ENCODE measurements around the gene PNMA6E. TPM values are rescaled to one million over a fixed set of nuclear protein-coding genes. Genes with fewer than 3 reads are reported as not detected.

Gene PNMA6E
- polyA plus RNA-seq, 5 donors, result not detected

DNA sequence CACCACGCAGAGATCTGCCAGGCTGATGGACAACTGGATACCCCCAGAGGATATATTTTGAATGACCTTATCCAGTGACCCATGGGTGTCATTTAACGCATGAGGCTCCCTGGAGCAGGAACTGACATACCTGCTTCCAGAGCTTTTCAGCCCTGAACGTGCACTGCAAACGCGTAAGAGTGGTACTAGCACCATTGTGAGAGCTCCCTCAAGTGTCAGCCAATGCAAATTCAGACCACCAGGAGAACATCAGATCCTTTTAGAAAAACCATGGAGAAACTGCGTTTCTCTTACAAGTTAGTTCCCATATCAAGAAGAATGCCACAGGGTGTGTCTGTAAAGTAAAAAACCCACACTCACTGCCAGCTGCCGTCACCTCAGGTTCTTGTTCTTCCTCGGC, 37.4 kb upstream of the PNMA6E start:
- no peak for DNase-seq

DNA sequence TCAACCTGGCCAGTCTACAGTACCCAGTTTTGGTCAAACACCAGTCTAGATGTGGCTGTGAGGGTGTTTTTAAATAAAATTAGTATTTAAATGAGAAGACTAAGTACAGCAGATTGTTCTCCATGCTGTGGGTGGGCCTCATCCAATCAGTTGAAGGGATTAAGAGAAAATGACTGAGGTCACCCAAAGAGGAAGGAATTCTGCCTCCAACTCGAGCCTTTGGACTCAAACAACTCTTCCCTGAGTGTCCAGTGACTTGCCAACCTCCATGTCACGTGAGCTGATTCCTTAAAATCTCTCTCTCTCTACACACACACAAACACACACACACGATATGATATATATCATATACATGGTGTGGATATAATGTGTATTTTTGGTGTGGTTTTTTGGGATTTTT, 34.7 kb upstream of the PNMA6E start:
- DNase-seq, result no peak

DNA sequence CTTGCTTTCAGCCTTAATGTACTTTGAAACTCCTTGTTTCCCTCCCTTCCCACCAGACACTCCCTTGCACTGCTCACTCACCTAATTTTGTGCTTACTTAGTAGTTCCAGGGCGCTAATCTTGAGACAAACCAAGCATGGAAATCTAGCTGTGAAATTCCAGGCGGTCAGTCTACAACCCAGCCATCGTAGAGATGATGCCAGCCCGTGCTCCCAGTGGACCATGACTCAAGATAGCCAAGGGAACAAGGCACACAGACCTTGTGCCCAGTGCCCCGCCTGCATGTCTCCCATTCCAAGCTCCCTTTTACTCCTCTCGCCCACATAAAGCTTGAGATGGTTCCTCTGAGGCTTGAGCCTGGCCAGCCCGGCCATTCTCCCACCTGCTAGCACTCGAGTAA, 33.7 kb upstream of the PNMA6E start:
- DNase-seq, result no peak

DNA sequence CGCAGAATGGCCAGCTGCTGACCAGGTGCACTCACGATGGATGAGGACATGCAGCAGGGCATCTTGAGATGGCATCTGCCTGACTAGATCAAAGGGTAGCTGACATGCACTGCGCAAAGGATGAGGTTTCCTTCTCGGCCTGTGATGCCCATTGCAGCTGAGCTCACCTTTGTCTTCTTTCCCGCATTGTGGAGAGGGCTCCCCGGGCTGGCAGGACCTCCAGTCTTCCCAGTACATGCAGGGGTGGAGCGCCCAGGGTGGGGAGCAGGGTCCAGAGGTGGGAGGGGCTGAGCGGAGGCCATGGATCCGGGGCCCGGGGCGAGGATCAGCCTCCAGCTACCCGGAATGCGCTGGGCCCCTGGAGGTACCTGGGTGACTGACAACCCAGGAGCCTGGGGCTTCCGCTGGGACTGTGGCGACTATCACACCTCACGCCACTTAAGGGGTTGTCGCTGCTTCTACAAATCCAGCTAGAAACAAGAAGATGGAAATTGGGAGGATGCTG, 32.7 kb upstream of the PNMA6E start:
- no peak for DNase-seq

DNA sequence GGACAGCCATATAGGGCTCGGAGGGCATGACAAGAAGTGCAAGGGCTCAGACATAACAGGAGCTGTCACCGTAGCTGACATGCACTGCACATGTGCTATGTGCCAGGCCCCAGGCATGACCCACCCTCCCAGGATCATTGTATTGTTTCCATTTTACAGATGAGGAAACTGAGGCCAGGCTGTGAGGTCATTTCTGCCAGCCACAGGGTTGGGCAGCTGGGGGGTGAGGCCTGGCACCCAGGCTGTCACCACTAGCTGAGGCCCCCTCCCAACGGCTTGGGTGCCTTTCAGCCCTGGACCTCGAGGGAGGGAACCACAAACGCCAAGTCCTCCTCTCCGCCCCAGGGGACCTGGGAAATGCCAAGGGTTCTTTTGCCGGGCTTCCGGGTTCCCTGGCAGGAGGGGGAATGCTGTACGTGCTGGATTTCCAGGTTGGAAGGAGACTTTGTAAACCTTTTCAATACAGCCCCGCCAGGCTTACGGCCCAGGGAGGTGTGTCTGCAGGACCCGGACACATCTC, 32.1 kb upstream of the PNMA6E start:
- DNase-seq, result no peak

DNA sequence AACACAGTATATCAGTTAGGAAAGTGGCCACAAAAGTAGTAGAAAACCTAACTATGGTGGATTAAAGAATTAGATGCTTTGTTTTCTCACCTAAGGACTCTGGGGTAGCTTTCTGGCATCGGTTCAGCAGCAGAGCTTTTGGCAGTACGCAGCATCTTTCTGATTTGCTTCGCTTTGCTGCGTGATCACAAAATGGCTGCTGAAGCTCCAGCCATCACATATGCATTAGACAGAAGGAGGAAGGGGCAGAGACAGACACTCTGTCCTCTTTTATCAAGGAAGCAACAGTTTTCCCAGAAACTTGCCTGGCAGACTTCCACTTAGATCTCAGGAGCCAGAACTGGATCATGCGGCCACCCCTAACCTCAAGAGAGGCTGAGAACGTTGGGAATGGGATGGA, 29.6 kb upstream of the PNMA6E start:
- no peak for DNase-seq

DNA sequence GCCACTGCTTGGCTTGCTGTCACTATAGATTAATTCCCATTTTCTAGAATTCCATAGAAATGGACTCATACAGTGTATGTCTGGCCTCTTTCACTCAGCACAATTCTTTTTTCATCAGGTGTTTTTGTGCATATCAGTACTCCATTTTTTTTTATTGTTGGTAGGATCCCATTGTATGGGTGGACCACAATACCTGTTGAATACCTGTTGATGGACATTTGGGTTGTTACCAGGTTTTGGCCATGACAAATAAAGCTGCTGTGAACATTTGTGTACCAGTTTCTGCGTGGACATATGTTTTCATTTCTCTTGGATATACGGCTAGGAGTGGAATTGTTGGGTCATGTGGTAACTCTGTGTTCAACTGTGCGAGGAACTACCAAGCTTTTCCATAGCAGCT, 25.1 kb upstream of the PNMA6E start:
- no peak for DNase-seq

DNA sequence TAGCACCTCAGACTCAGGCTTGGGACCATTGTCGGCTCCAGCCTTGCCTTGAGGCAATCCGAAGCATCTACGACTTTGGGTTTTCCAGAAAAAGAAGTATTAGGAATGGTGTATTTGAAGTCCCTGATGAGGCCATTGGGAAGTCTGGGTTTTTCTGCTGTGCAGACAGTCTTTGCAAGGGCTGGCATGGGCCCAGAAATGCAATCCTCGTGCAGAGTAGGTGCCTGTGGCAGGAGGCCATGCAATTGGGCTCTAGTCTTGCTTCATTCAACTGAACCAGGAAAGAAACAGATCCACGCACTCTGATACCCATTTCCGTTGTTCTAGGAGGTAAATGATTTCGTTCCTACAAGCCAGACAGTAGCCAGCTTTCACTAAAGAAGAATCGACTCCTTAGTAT, 22.5 kb upstream of the PNMA6E start:
- peak; percentile 47 to 53 for DNase-seq

DNA sequence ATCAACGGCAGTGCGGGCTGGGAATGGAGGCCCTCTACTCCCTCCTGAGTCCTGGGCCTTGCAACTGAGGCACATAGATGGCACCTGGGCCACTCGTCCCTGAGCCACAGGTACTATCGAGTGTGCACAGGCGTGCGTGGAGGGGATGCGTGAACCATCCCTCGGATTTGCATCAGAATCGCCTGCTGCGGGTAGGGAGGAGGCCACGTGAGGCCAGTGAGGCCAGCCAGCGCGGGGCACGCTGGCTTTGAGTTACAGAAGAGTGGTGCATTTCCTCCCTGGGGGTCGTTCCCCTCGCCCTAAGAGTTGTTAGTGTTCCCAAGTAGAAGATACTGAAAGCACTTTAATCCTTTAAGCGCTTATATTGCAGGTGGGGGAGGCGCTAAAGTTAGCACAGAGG, 20.7 kb upstream of the PNMA6E start:
- DNase-seq, result no peak

DNA sequence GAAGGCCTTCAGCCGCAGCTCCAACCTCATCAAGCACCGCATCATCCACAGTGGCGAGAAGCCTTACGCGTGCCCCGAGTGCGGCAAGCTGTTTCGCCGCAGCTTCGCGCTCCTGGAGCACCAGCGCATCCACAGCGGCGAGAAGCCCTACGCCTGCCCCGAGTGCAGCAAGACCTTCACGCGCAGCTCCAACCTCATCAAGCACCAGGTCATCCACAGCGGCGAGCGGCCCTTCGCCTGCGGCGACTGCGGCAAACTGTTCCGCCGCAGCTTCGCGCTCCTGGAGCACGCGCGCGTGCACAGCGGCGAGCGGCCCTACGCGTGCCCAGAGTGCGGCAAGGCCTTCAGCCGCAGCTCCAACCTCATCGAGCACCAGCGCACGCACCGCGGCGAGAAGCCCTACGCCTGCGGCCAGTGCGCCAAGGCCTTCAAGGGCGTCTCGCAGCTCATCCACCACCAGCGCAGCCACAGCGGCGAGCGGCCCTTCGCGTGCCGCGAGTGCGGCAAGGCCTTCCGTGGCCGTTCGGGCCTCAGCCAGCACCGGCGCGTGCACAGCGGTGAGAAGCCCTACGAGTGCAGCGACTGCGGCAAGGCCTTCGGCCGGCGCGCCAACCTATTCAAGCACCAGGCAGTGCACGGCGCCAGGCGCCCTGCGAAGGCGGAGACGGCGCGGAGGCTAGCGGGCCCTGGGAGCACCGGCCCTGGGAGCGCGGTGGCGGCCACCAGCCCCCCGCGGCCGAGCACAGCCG, 19.9 kb upstream of the PNMA6E start:
- no peak for DNase-seq

DNA sequence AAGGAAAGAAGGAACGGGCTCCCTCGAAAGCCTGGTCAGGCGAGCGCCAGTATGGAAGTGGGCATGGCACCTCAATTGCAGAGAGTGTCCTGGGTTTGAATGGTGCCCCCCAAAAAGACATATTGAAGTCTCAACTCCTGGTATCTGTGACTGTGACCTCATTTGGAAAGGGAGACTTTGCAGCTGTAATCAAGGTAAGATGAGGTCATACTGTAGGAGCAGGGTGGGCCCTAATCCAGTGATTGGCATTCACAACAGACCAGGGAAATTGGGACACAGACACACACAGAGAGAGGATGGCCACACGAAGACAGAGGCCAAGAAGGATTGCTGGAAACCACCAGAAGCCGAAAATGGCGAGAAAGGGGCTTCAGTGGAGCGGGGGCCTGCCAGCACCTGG, 16.5 kb upstream of the PNMA6E start:
- DNase-seq, result no peak

DNA sequence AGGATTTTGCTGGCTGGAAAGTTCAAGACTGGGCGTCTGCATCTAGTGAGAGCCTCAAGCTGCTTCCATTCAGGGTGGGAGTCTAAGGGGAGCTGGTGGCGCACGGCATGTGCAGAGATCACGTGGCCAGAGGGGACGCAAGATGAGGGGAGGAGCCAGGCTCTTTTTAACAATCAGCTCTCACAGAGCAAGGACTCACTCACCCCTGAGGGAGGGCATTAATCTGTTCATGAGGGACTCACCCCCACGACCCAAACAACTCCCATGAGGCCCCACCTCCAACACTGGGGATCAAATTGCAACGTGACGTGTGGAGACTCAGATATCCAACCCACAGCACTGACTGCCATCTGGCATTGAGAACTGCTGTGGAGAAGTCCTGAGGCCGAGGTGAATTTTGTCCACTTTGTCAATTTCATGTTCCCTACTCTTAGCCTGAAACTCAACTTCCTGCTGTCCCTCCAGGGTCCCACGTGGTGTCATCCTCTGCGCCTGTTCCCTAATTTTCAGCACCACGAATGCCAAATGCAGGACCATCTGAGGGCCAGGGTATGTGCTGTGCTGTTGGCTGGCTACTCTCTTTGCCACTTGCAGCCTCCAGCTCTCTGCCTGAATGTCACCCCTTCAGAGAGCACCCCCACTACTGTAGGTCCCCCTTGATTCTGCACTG, 15.8 kb upstream of the PNMA6E start:
- no peak for DNase-seq

DNA sequence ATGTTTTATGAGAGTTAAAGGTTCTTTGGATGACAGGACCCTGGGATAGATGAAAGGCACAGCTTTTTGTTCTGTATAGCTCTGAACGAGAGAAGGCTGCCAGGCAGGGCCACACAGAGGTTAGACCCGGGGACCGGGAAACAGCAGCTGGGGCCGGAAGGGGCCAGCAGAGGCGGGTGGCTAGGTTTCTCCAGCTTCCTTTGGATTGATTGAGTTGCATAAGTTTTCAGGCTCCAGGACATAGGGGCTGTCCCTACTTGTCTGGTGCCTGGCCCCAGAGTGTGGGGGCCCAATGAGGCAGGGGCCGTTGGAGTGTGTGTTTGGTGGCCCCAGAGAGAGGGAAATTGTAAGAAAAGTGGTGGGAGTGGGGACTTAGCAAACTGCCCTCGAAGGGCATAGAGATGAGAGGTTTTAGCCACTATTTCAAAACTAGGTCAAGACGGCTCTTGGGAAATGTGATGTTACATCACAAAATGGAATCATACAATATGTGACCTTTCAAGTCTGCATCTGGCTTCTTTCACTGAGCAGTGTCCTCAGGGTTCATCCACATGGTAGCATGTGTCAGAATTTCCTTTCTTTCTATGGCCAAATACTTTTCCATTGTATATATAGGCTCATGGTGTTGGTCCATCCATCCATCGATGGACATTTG, 13.8 kb upstream of the PNMA6E start:
- DNase-seq, result no peak

DNA sequence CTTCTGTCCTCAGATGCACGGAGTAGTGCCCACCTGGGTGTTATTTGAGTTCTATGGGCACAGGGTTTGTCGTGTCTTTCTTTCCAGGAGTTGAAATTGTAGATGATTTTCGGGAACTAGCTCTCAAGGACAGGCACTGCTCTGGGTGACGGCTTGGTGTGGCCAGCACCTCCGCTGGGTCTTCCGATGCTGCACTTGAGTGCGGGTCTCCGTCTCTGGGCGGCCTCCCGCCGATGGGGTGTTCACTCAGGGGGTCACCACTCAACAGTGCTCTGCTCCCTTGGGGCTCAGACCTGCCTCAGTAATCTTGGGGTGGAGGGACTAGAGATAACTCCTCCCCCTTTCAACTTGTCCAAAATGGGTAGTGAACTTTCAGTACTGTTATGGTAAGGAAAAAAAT, 12.6 kb upstream of the PNMA6E start:
- no peak for DNase-seq

DNA sequence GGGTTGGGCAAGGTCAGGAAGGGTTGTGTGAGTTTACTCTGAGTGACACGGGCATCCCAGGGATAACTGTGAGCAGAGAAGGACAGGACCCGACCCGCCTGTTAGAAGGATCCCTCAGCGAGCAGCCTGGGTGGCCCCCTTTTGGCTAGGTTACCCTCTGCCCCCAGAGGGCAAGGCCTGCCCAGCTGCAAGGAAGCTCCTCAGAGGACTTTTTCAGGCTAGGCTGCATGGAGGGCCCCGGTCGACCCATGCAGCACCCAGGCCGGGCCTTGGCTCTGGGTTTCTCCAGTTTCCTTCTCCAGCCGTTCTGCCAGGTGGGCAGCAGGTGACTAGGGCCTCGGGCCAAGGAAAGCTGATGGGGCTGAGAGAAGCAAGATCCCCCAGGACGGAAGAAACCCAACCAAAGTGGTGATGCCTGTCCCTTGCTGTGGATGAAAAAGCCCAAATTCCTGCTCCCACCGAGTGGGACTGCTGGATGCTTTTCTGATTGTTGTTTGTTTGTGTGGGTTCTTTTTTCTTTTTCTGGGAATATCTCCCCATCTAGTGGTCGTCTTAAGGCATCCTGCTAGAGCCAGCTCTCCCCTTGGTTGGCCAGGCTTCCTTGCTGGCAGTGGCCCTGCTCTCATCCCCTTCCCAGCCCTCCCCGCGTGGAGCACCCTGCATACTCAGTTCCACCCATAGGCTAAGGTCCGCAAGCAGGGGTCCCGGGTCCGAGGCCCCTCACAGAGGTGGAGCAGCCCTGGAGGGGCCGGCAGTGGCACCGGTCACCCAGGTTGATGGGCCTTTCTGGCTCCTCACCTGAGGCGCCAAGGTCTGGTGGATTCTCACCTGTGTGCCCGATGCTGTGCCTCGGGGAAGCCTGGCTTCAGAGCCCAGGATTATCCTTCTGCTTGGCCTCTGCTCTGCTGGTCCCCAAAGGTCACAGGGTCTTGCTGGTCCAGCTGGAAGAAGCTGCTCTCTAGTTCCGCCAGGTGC, 11.9 kb upstream of the PNMA6E start:
- no peak for DNase-seq

DNA sequence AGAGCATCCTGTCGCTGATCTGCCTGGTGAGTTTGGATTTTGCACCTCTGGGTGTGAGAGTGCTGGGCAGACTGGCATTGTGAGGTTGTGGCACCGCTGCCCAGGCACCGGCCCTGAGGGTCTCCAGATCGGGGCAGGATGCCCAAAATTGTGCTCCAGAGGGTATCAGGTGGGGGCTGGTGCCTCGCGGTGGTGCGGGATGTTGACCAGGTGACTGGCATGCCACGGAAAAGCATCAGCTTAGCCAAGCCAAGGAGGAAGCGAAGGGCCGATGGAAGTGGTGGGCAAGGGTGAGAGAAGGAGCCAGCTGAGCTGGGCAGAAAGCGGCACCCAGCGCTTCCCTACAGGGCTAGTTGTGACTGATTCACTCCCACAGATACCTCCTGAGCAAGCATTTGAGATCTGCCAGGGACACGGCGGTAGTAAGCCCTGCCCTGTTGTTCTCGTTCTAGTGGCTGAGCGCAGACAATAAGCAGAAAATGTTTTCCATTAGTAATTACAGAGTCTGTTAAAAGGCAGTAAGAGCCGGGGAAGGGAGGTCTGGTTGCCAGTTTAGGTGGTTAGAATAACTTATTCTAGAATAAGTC, 10.9 kb upstream of the PNMA6E start:
- no peak for DNase-seq

DNA sequence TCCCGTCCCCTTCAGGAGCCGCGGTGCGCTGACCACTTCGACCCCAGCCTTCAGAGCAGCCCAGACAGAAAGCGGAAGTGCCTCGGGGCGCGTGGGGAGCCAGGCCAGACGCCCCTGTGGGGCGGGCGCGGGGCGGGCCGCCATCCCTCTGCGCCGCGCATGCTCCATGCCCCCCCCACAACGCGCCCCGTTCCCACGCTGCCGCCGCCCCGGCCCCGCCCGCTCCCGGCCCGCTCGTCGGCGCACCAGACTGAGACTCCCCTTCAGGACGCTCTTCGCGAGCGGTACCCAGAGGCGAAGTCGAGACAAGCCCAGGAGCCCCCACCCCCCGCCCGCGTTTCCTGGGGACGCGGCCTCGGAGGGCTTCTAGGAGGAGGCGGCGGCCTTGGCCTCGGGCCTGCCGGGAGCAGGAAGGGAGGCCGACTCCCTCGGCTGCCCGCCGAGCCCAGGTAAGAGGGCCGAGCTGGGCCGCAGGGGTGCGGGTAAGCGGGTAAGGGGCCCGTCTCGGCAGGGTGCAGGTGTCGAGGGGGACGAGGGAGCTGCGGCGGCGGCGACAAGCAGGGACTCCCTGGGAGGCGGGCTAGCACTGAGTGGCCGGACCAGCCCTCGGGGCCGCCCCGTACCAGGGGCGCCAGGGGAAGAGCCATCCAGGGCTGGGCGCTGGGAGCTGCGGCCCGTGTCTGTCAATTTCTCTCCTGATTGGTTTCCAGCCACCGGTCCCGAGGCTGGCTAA, 10.3 kb upstream of the PNMA6E start, which contains the start of gene ZFP92:
Gene ZFP92 (plus strand): TSS at position 218 of the 733 bp plus-strand sequence. CDS start 6,851 bp downstream, outside the sequence.
- no peak for DNase-seq

DNA sequence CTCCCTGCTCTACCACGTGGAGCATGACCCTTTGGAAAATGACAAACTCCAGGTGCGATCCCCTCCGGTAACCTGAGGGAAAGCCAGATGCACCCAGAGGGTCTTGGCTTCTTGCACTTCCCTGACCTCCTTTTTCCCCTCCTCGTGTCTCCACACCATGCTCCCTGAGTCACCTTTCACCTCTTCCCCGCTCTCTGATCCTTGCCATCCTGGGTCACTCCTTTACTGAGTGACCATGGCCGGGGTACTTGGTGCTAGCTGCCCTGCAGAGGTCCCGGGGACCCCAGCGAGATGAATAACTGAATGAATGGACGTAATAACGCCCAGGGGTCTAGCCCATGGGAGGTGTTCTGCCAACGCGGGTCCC, 9.7 kb upstream of the PNMA6E start:
- DNase-seq, result no peak

DNA sequence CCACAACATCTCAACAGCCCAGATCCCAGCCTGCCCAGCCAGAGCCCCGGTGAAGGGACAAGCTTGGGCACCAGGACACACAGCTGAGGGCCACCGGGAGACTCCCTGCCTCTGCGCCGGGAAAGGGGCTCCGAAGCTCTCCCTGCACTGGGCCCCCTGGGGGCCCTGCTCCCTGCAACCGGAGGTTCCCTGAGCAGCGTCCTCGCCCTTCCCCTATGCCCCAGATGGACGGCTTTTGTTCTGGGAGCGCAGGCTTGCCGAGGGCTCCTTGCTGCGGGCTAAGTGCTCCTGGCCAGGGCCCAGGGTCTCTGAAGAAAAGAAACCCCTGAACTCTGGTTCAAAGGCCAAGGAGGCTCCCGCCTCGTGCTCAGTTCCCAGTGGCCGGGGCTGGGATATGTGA, 9.2 kb upstream of the PNMA6E start:
- DNase-seq, result no peak

DNA sequence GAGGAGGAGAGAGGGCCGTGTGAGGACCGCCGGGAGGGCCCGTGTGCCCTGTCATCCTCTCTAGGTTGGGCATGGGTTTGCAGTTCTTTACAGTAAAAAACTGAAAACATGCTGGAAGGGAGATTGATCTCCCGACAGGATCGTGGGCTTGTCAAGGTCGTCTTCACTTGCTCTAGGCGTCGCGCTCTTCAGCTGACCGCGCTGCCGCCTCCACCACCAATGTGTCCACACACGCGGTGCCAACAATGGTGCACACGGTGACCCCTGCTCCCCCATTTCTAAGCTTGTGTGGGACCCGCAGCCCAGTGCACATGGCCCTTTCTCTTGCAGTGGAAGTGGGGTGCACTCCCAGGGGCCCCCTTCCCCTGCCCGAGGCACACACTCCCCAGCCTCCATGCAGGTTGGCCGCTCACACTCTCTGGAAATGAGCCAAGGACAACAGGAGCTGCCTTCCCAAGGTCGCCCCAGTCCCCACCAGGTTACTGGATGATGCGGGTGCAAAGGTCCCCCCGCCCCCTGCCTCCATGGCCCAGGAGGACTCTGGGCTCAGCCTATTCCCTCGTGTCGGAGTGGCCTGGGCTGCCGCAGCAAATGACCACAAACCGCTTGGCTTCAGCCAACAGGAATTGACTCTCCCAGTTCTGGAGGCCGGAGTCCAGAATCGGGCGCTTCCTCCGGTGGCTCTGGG, 8.4 kb upstream of the PNMA6E start:
- no peak for DNase-seq

Measured in right lung (tissue), 5 donors.